HEK293 (cell line): ENCODE data around the gene COQ10A.

Source experiments
- CTCF ChIA-PET: fragments of 350-600 bp; formaldehyde crosslinking; extraction: SDS; loops from one replicate; lab custom pipeline; 2021; ENCODE audit warnings: antibody characterized with exemption; lab: Yijun Ruan, JAX
- POLR2A ChIA-PET: fragments of 300-600 bp; formaldehyde crosslinking; extraction: SDS; loops from one replicate; lab custom pipeline; 2020; ENCODE audit warnings: antibody characterized with exemption, inconsistent platforms; lab: Yijun Ruan, JAX
- H3K27ac ChIP-seq: fragments of 200-500 bp; sonication (Bioruptor generic); 2 replicates; pipeline ENCODE4 v1.5.1; 2014; ENCODE audit warnings: low read depth, low read length, control low read depth, inconsistent platforms; ENCODE audit errors: extremely low read depth
- H3K36me3 ChIP-seq, 2 experiments: fragments of 200-500 bp in 1 of 2; sonication (Bioruptor generic) in 1 of 2; 1 replicate in 1 of 2; 2 replicates in 1 of 2; pipeline ENCODE4 v1.5.1; 2014 to 2017; ENCODE audit warnings: inconsistent platforms in 2 of 2, low read length in 2 of 2; ENCODE audit not compliant: control insufficient read depth in 2 of 2, insufficient read depth in 1 of 2
- H3K4me1 ChIP-seq: fragments of 200-500 bp; sonication (Bioruptor generic); 2 replicates; pipeline ENCODE4 v1.5.1; 2014; ENCODE audit warnings: mild to moderate bottlenecking, low read length, inconsistent platforms; ENCODE audit not compliant: control insufficient read depth, insufficient read depth
- H3K4me3 ChIP-seq: 2 replicates; pipeline ENCODE4 v1.5.1; 2011; ENCODE audit warnings: low read depth, mild to moderate bottlenecking, control low read depth, low read length, moderate library complexity
- H3K9me3 ChIP-seq: fragments of 200-500 bp; sonication (Bioruptor generic); 2 replicates; pipeline ENCODE4 v1.5.1; 2014; ENCODE audit warnings: low read depth, low read length, inconsistent platforms; ENCODE audit not compliant: control insufficient read depth, insufficient read depth
- GLIS1 ChIP-seq: fragments of 450-650 bp; formaldehyde crosslinking; IDR thresholded peaks from 2 replicates; pipeline ENCODE4 v1.5.1; 2016; ENCODE audit warnings: missing biosample characterization, missing genetic modification characterization
- GLIS2 ChIP-seq: fragments of 450-650 bp; formaldehyde crosslinking; IDR thresholded peaks from 2 replicates; pipeline ENCODE4 v1.5.1; 2016; ENCODE audit warnings: missing biosample characterization, missing genetic modification characterization
- IKZF3 ChIP-seq: fragments of 450-650 bp; IDR thresholded peaks from 2 replicates; pipeline ENCODE4 v1.5.0; 2018; ENCODE audit warnings: missing biosample characterization, mild to moderate bottlenecking, missing genetic modification characterization, moderate library complexity
- KLF7 ChIP-seq: fragments of 450-650 bp; formaldehyde crosslinking; IDR thresholded peaks from 2 replicates; pipeline ENCODE4 v1.5.1; 2016; ENCODE audit warnings: missing biosample characterization, missing genetic modification characterization, borderline replicate concordance
- KLF8 ChIP-seq: fragments of 450-650 bp; formaldehyde crosslinking; IDR thresholded peaks from 2 replicates; pipeline ENCODE4 v1.5.1; 2016; ENCODE audit warnings: missing biosample characterization, missing genetic modification characterization
- TCF7L2 ChIP-seq: IDR thresholded peaks from 2 replicates; pipeline ENCODE4 v1.6.1; 2011; ENCODE audit warnings: low read depth, mild to moderate bottlenecking, inconsistent platforms, low read length, moderate library complexity, borderline replicate concordance
- WT1 ChIP-seq: fragments of 450-650 bp; formaldehyde crosslinking; IDR thresholded peaks from 2 replicates; pipeline ENCODE4 v1.5.1; 2016; ENCODE audit warnings: missing biosample characterization, missing genetic modification characterization
- ZBTB48 ChIP-seq: fragments of 450-650 bp; formaldehyde crosslinking; IDR thresholded peaks from 2 replicates; pipeline ENCODE4 v1.5.1; 2016; ENCODE audit warnings: missing biosample characterization, missing genetic modification characterization
- ZBTB7A ChIP-seq: fragments of 450-650 bp; formaldehyde crosslinking; IDR thresholded peaks from 2 replicates; pipeline ENCODE4 v1.5.1; 2016; ENCODE audit warnings: low read depth, missing biosample characterization, missing genetic modification characterization
- ZEB2 ChIP-seq: fragments of 450-650 bp; formaldehyde crosslinking; IDR thresholded peaks from 2 replicates; pipeline ENCODE4 v1.5.1; 2016; ENCODE audit warnings: missing biosample characterization, missing genetic modification characterization
- ZNF16 ChIP-seq: fragments of 450-650 bp; formaldehyde crosslinking; IDR thresholded peaks from 2 replicates; pipeline ENCODE4 v1.5.1; 2016; ENCODE audit warnings: low read depth, missing biosample characterization, missing genetic modification characterization
- ZNF174 ChIP-seq: fragments of 450-650 bp; formaldehyde crosslinking; IDR thresholded peaks from 2 replicates; pipeline ENCODE4 v1.5.0; 2017; ENCODE audit warnings: missing biosample characterization, mild to moderate bottlenecking, missing genetic modification characterization
- ZNF19 ChIP-seq: fragments of 450-650 bp; formaldehyde crosslinking; IDR thresholded peaks from 2 replicates; pipeline ENCODE4; 2016; ENCODE audit warnings: missing biosample characterization, missing genetic modification characterization, low read depth
- ZNF2 ChIP-seq: fragments of 450-650 bp; formaldehyde crosslinking; IDR thresholded peaks from 2 replicates; pipeline ENCODE4 v1.5.1; 2016; ENCODE audit warnings: missing biosample characterization, missing genetic modification characterization
- ZNF24 ChIP-seq: fragments of 450-650 bp; formaldehyde crosslinking; IDR thresholded peaks from 2 replicates; pipeline ENCODE4 v1.5.1; 2016; ENCODE audit warnings: missing biosample characterization, missing genetic modification characterization
- ZNF335 ChIP-seq: fragments of 450-650 bp; formaldehyde crosslinking; conservative IDR thresholded peaks from 2 replicates; pipeline ENCODE4 v1.5.1; 2016; ENCODE audit warnings: missing biosample characterization, missing genetic modification characterization
- ZNF366 ChIP-seq: fragments of 450-650 bp; formaldehyde crosslinking; conservative IDR thresholded peaks from 2 replicates; pipeline ENCODE4 v1.5.1; 2016; ENCODE audit warnings: missing biosample characterization, missing genetic modification characterization
- ZNF391 ChIP-seq: fragments of 450-650 bp; formaldehyde crosslinking; IDR thresholded peaks from 2 replicates; pipeline ENCODE4 v1.5.1; 2016; ENCODE audit warnings: low read depth, missing biosample characterization, missing genetic modification characterization, borderline replicate concordance
- ZNF423 ChIP-seq: fragments of 450-650 bp; formaldehyde crosslinking; IDR thresholded peaks from 2 replicates; pipeline ENCODE4 v1.5.1; 2016; ENCODE audit warnings: missing biosample characterization, missing genetic modification characterization
- ZNF561 ChIP-seq: fragments of 450-650 bp; IDR thresholded peaks from 2 replicates; pipeline ENCODE4 v1.5.1; 2018; ENCODE audit warnings: missing biosample characterization, missing genetic modification characterization, borderline replicate concordance
- ZNF585B ChIP-seq: fragments of 450-650 bp; formaldehyde crosslinking; IDR thresholded peaks from 2 replicates; pipeline ENCODE4 v1.5.1; 2016; ENCODE audit warnings: missing biosample characterization, missing genetic modification characterization
- ZNF76 ChIP-seq: fragments of 450-650 bp; formaldehyde crosslinking; IDR thresholded peaks from 2 replicates; pipeline ENCODE4; 2016; ENCODE audit warnings: low read depth, missing biosample characterization, missing genetic modification characterization, borderline replicate concordance
- ZNF843 ChIP-seq: fragments of 450-650 bp; formaldehyde crosslinking; IDR thresholded peaks from 2 replicates; pipeline ENCODE4 v1.5.1; 2016; ENCODE audit warnings: missing biosample characterization, missing genetic modification characterization
- ZXDB ChIP-seq: fragments of 450-650 bp; formaldehyde crosslinking; IDR thresholded peaks from 2 replicates; pipeline ENCODE4 v1.5.1; 2016; ENCODE audit warnings: missing biosample characterization, missing genetic modification characterization
- TF ChIP-seq, protein P1 (sequence below): fragments of 450-650 bp; formaldehyde crosslinking; IDR thresholded peaks from 2 replicates; pipeline ENCODE4 v1.5.1; 2016; ENCODE audit warnings: missing biosample characterization, missing genetic modification characterization, low read depth
- TF ChIP-seq, protein P2 (sequence below): fragments of 450-650 bp; formaldehyde crosslinking; IDR thresholded peaks from 2 replicates; pipeline ENCODE4 v1.5.1; 2016; ENCODE audit warnings: missing biosample characterization, missing genetic modification characterization
- TF ChIP-seq, protein P3 (sequence below): fragments of 450-650 bp; formaldehyde crosslinking; IDR thresholded peaks from 2 replicates; pipeline ENCODE4 v1.5.1; 2017; ENCODE audit warnings: missing biosample characterization, mild to moderate bottlenecking, missing genetic modification characterization, moderate library complexity
- TF ChIP-seq, protein P4 (sequence below): fragments of 450-650 bp; formaldehyde crosslinking; IDR thresholded peaks from 2 replicates; pipeline ENCODE4 v1.5.1; 2016; ENCODE audit warnings: missing biosample characterization, missing genetic modification characterization, borderline replicate concordance

Gene COQ10A

DNA sequence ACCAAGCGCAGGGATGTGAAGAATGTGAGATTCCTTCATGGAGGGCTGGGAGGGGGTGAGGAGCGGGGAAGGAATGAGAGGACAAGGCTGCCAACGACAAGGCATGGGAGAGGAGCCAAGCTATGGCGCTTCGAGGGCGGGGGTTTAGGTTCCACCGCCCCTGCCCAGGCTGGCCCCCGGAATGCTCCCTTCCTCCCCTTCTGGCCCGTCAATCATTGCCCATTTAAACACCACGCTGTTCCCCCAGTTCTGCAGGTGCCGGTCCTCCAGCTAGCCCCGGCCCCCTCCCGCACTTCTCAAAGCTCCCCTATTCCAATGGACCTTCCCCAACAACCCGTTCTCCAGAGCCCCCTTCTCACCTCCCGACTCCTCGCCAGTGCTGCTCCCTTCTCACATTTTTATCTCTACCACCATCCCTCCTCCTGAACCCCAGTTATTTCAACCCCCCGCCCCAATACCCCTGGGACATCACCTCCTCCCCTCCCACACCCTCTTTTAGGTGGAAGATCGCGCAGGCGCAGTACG lies 45.4 kb upstream of the COQ10A start:
- H3K4me3 ChIP-seq: peak overlapping the region; percentile 77
- CTCF ChIA-PET: interaction anchor here (1.1 to 5.3 kb wide), 14 partner anchors 10 to 483 kb away, joined by 3 to 73 read pairs (median 8); partner anchors contain the start of genes ANKRD52, PA2G4, SMARCC2 and ZC3H10
- H3K36me3 ChIP-seq: peaks cover 3 to 18% of the 10 kb centered on the region in 2 experiments; a peak in 2 of 3 replicates
- H3K27ac ChIP-seq: peak overlapping the region; percentile 83
- H3K4me1 ChIP-seq: peaks cover 12% of the 10 kb centered on the region; the same call in 1 of the 2 replicates
- no peaks in the 10 kb centered on the region for H3K9me3 ChIP-seq
- POLR2A ChIA-PET: interaction anchor here (0.6 to 3.6 kb wide), 37 partner anchors 9 to 415 kb away, joined by 3 to 59 read pairs (median 6); partner anchors contain the start of genes ANKRD52, CNPY2, COQ10A and CS
- peak; percentile 82 for TF ChIP-seq GLIS2 (tag by site-specific recombination)
- TF ChIP-seq ZNF174 (tag by site-specific recombination): no peak
- TF ChIP-seq KLF7 (tag by site-specific recombination): peak; percentile 66; the same call in 1 of the 2 replicates
- TF ChIP-seq, protein P1, sequence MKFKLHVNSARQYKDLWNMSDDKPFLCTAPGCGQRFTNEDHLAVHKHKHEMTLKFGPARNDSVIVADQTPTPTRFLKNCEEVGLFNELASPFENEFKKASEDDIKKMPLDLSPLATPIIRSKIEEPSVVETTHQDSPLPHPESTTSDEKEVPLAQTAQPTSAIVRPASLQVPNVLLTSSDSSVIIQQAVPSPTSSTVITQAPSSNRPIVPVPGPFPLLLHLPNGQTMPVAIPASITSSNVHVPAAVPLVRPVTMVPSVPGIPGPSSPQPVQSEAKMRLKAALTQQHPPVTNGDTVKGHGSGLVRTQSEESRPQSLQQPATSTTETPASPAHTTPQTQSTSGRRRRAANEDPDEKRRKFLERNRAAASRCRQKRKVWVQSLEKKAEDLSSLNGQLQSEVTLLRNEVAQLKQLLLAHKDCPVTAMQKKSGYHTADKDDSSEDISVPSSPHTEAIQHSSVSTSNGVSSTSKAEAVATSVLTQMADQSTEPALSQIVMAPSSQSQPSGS: no peak
- TF ChIP-seq, protein P2, sequence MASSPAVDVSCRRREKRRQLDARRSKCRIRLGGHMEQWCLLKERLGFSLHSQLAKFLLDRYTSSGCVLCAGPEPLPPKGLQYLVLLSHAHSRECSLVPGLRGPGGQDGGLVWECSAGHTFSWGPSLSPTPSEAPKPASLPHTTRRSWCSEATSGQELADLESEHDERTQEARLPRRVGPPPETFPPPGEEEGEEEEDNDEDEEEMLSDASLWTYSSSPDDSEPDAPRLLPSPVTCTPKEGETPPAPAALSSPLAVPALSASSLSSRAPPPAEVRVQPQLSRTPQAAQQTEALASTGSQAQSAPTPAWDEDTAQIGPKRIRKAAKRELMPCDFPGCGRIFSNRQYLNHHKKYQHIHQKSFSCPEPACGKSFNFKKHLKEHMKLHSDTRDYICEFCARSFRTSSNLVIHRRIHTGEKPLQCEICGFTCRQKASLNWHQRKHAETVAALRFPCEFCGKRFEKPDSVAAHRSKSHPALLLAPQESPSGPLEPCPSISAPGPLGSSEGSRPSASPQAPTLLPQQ (tag by site-specific recombination): peak; percentile 97
- 0 out of 2 replicates have a peak, but pooled peaks have one; percentile 54 for TF ChIP-seq ZNF391 (tag by site-specific recombination)
- TF ChIP-seq ZNF843 (tag by site-specific recombination): 0 out of 2 replicates have a peak, but pooled peaks have one; percentile 8
- no peak for TF ChIP-seq ZNF16 (tag by site-specific recombination)
- peak; percentile 67 for TF ChIP-seq KLF8
- TF ChIP-seq ZBTB7A (tag by site-specific recombination): 0 out of 2 replicates have a peak, but pooled peaks have one; percentile 72
- TF ChIP-seq ZXDB: peak; percentile 75
- TF ChIP-seq WT1: peak; percentile 74
- TF ChIP-seq GLIS1 (tag by site-specific recombination): peak; percentile 57; the same call in 1 of the 2 replicates
- TF ChIP-seq, protein P3, sequence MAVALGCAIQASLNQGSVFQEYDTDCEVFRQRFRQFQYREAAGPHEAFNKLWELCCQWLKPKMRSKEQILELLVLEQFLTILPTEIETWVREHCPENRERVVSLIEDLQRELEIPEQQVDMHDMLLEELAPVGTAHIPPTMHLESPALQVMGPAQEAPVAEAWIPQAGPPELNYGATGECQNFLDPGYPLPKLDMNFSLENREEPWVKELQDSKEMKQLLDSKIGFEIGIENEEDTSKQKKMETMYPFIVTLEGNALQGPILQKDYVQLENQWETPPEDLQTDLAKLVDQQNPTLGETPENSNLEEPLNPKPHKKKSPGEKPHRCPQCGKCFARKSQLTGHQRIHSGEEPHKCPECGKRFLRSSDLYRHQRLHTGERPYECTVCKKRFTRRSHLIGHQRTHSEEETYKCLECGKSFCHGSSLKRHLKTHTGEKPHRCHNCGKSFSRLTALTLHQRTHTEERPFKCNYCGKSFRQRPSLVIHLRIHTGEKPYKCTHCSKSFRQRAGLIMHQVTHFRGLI (tag by site-specific recombination): no peak
- no peak for TF ChIP-seq TCF7L2
- peak; percentile 56; the same call in 1 of the 2 replicates for TF ChIP-seq ZNF366 (tag by site-specific recombination)
- TF ChIP-seq ZNF423: peak; percentile 65; the same call in 1 of the 2 replicates
- no peak for TF ChIP-seq ZNF19 (tag by site-specific recombination)
- TF ChIP-seq ZNF2 (tag by site-specific recombination): peak; percentile 44; the same call in 1 of the 2 replicates
- TF ChIP-seq ZEB2 (tag by site-specific recombination): peak; percentile 48; the same call in 1 of the 2 replicates
- TF ChIP-seq IKZF3 (tag by site-specific recombination): peak; percentile 68
- TF ChIP-seq ZNF335 (tag by site-specific recombination): peak; percentile 90
- TF ChIP-seq, protein P4, sequence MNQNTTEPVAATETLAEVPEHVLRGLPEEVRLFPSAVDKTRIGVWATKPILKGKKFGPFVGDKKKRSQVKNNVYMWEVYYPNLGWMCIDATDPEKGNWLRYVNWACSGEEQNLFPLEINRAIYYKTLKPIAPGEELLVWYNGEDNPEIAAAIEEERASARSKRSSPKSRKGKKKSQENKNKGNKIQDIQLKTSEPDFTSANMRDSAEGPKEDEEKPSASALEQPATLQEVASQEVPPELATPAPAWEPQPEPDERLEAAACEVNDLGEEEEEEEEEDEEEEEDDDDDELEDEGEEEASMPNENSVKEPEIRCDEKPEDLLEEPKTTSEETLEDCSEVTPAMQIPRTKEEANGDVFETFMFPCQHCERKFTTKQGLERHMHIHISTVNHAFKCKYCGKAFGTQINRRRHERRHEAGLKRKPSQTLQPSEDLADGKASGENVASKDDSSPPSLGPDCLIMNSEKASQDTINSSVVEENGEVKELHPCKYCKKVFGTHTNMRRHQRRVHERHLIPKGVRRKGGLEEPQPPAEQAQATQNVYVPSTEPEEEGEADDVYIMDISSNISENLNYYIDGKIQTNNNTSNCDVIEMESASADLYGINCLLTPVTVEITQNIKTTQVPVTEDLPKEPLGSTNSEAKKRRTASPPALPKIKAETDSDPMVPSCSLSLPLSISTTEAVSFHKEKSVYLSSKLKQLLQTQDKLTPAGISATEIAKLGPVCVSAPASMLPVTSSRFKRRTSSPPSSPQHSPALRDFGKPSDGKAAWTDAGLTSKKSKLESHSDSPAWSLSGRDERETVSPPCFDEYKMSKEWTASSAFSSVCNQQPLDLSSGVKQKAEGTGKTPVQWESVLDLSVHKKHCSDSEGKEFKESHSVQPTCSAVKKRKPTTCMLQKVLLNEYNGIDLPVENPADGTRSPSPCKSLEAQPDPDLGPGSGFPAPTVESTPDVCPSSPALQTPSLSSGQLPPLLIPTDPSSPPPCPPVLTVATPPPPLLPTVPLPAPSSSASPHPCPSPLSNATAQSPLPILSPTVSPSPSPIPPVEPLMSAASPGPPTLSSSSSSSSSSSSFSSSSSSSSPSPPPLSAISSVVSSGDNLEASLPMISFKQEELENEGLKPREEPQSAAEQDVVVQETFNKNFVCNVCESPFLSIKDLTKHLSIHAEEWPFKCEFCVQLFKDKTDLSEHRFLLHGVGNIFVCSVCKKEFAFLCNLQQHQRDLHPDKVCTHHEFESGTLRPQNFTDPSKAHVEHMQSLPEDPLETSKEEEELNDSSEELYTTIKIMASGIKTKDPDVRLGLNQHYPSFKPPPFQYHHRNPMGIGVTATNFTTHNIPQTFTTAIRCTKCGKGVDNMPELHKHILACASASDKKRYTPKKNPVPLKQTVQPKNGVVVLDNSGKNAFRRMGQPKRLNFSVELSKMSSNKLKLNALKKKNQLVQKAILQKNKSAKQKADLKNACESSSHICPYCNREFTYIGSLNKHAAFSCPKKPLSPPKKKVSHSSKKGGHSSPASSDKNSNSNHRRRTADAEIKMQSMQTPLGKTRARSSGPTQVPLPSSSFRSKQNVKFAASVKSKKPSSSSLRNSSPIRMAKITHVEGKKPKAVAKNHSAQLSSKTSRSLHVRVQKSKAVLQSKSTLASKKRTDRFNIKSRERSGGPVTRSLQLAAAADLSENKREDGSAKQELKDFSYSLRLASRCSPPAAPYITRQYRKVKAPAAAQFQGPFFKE (tag by site-specific recombination): no peak
- TF ChIP-seq ZNF76 (tag by site-specific recombination): peak; percentile 44; the same call in 1 of the 2 replicates
- TF ChIP-seq ZNF561 (tag by site-specific recombination): no peak
- TF ChIP-seq ZNF585B (tag by site-specific recombination): no peak
- peak; percentile 22; the same call in 1 of the 2 replicates for TF ChIP-seq ZNF24
- TF ChIP-seq ZBTB48 (tag by site-specific recombination): 0 out of 2 replicates have a peak, but pooled peaks have one; percentile 71
